Activated CD8-positive, alpha-beta memory T cell treated with anti-CD3 and anti-CD28 coated beads, Interleukin-2, amount 50 U/mL, for 4 hours (primary cell): ENCODE data around the gene FNBP1.
A peak's percentile ranks its signal among the peaks of the same experiment; 100 is the strongest.
"Not testable (repeated sequence)": the region's sequence is repeated elsewhere in the genome, so short reads cannot be mapped to it uniquely, and the experiment has no call there.

Experiments
- DNase-seq: peaks from one replicate; pipeline ENCODE4 v3.0.0-alpha.2; 2020

FNBP1 gene

GRCh38 chr9:130043654-130044623 is 950 bp upstream of the FNBP1 start:
- no peak for DNase-seq

- DNase-seq: peak; percentile 46
These were observed 544 bp downstream of the FNBP1 start for GRCh38 chr9:130042406-130042884.

GRCh38 chr9:130041648-130042405 is 1.2 kb downstream of the FNBP1 start:
- no peak for DNase-seq

- DNase-seq: no peak
These were observed 1.9 kb downstream of the FNBP1 start for GRCh38 chr9:130040984-130041647.

GRCh38 chr9:130039528-130040147 is 3.4 kb downstream of the FNBP1 start:
- DNase-seq: no peak

- no peak for DNase-seq
These were observed 6.9 kb downstream of the FNBP1 start for GRCh38 chr9:130036099-130036498.

- no peak for DNase-seq
These were observed 8.4 kb downstream of the FNBP1 start for GRCh38 chr9:130034570-130034969.

- DNase-seq: no peak
These were observed 12.3 kb downstream of the FNBP1 start for GRCh38 chr9:130030651-130031127.

- DNase-seq: no peak
These were observed 13.6 kb downstream of the FNBP1 start for GRCh38 chr9:130029223-130029973.

- DNase-seq: no peak
These were observed 14.3 kb downstream of the FNBP1 start for GRCh38 chr9:130028493-130029222.

- DNase-seq: no peak
These were observed 15.2 kb downstream of the FNBP1 start for GRCh38 chr9:130027533-130028365.

- DNase-seq: no peak
These were observed 16.2 kb downstream of the FNBP1 start for GRCh38 chr9:130026583-130027340.

- DNase-seq: no peak
These were observed 18.4 kb downstream of the FNBP1 start for GRCh38 chr9:130024597-130024994.

GRCh38 chr9:130023994-130024596 is 18.9 kb downstream of the FNBP1 start:
- no peak for DNase-seq

GRCh38 chr9:130023144-130023787 is 19.7 kb downstream of the FNBP1 start:
- no peak for DNase-seq

GRCh38 chr9:130022566-130023143 is 20.3 kb downstream of the FNBP1 start:
- no peak for DNase-seq

GRCh38 chr9:130021842-130022241 is 21.1 kb downstream of the FNBP1 start:
- not testable (repeated sequence) for DNase-seq

GRCh38 chr9:130021123-130021522 is 21.9 kb downstream of the FNBP1 start:
- DNase-seq: no peak
